Keratinocyte (primary cell): ENCODE results near the gene SYNC. TPM values are rescaled to one million over a fixed set of nuclear protein-coding genes. Genes with fewer than 3 reads are reported as not detected.

Experiments
- DNase-seq: peaks from one replicate; pipeline ENCODE4 v3.0.0-alpha.2; 2011; ENCODE audit warnings: low read depth, missing footprints, low spot score
- FAIRE-seq: peaks from 2 replicates; lab custom pipeline; 2011; peaks lifted over from hg19 to GRCh38; lab: Jason Lieb, UNC
- H2AFZ ChIP-seq: 2 replicates; pipeline ENCODE4 v1.6.0; 2012; ENCODE audit warnings: low read length, control low read depth, inconsistent platforms; ENCODE audit not compliant: control insufficient read depth
- H3K27ac ChIP-seq: 2 replicates; pipeline ENCODE4 v1.5.1; 2011; ENCODE audit warnings: low read length; ENCODE audit not compliant: control insufficient read depth, insufficient read depth
- H3K27me3 ChIP-seq: 3 replicates; pipeline ENCODE4 v1.6.0; 2011; ENCODE audit warnings: low read length; ENCODE audit not compliant: control insufficient read depth, insufficient read depth; ENCODE audit errors: extremely low read depth
- H3K36me3 ChIP-seq, 2 experiments: 2 replicates in 1 of 2; 3 replicates in 1 of 2; pipeline ENCODE4 v1.5.1; 2011; ENCODE audit warnings: low read length in 2 of 2, mild to moderate bottlenecking in 1 of 2; ENCODE audit not compliant: control insufficient read depth in 2 of 2, insufficient read depth in 2 of 2; ENCODE audit errors: extremely low read depth in 1 of 2
- H3K4me1 ChIP-seq: 3 replicates; pipeline ENCODE4 v1.5.1; 2011; ENCODE audit warnings: low read length; ENCODE audit not compliant: control insufficient read depth, insufficient read depth; ENCODE audit errors: extremely low read depth
- H3K4me2 ChIP-seq: 3 replicates; pipeline ENCODE4 v1.6.0; 2011; ENCODE audit warnings: low read depth, low read length; ENCODE audit not compliant: control insufficient read depth, insufficient read depth; ENCODE audit errors: extremely low read depth
- H3K4me3 ChIP-seq, 3 experiments: fragments of 200-600 bp in 1 of 3; sonication (generic) in 1 of 3; 2 replicates in 2 of 3; 3 replicates in 1 of 3; pipeline ENCODE4 v1.5.1; 2011 to 2016; ENCODE audit warnings: low read length in 3 of 3, mild to moderate bottlenecking in 3 of 3, control low read depth in 2 of 3, inconsistent platforms in 1 of 3, low read depth in 1 of 3, mixed read lengths in 1 of 3, mixed run types in 1 of 3, moderate library complexity in 1 of 3; ENCODE audit not compliant: control insufficient read depth in 2 of 3, insufficient read depth in 2 of 3; ENCODE audit errors: extremely low read depth in 1 of 3
- H3K79me2 ChIP-seq: 2 replicates; pipeline ENCODE4 v1.6.0; 2012; ENCODE audit warnings: low read length; ENCODE audit not compliant: control insufficient read depth, insufficient read depth
- H3K9ac ChIP-seq: 3 replicates; pipeline ENCODE4 v1.6.0; 2011; ENCODE audit warnings: low read length; ENCODE audit not compliant: control insufficient read depth, insufficient read depth; ENCODE audit errors: extremely low read depth
- H3K9me1 ChIP-seq: 3 replicates; pipeline ENCODE4 v1.6.0; 2011; ENCODE audit warnings: low read length; ENCODE audit not compliant: control insufficient read depth, insufficient read depth; ENCODE audit errors: extremely low read depth
- H3K9me3 ChIP-seq: 2 replicates; pipeline ENCODE4 v1.5.1; 2012; ENCODE audit warnings: low read depth, low read length; ENCODE audit not compliant: control insufficient read depth
- H4K20me1 ChIP-seq: 3 replicates; pipeline ENCODE4 v1.6.0; 2011; ENCODE audit warnings: low read length; ENCODE audit not compliant: control insufficient read depth, insufficient read depth; ENCODE audit errors: extremely low read depth
- EZH2 ChIP-seq: IDR thresholded peaks from one replicate; pipeline ENCODE4 v1.6.1; 2012; ENCODE audit warnings: inconsistent platforms, mild to moderate bottlenecking, low read length, moderate library complexity
- dilution Hi-C: fragments of 300-500 bp; cut with MboI; formaldehyde crosslinking; loops from one replicate; pipeline ENCODE4 v1.7.0; 2020; ENCODE audit warnings: low sequenced_read_pairs; ENCODE audit not compliant: extremely low pct_ligation_motif_present
- polyA plus RNA-seq, 5 experiments: library from polyadenylated mRNA; depleted of rRNA in 3 of 5; stranded (reverse) in 3 of 5; stranded (forward) in 1 of 5; unstranded in 1 of 5; fragments of >200 nt; gene quantifications; 1 replicate in 1 of 5; 2 replicates in 3 of 5; 3 replicates in 1 of 5; pipeline versions ENCODE4 v1.2.1 to v1.2.3, GENCODE V29; 2011 to 2012; ENCODE audit warnings: missing spikeins in 2 of 5, low read depth in 1 of 5, low replicate concordance in 1 of 5
- TF ChIP-seq, protein P1 (sequence below), 3 experiments: IDR thresholded peaks in 1 of 3; conservative IDR thresholded peaks in 1 of 3; optimal IDR thresholded peaks in 1 of 3; 2 replicates in 2 of 3; 3 replicates in 1 of 3; pipeline versions ENCODE3 to v1.5.1; 2011; ENCODE audit warnings: low read length in 3 of 3, mild to moderate bottlenecking in 3 of 3, moderate library complexity in 2 of 3, control low read depth in 1 of 3, inconsistent platforms in 1 of 3; ENCODE audit not compliant: insufficient read depth in 2 of 3; ENCODE audit errors: extremely low read depth in 1 of 3

Gene SYNC
- polyA plus RNA-seq, 1 donor (not counting 4 experiments of a cell fraction or from before 2014, with no cell fraction given), result 11.2 TPM

GRCh38 chr1:32749332-32749731 is 46.8 kb upstream of the SYNC start:
- Histone ChIP-seq H3K4me3 (no peak overlapping the region), H2AFZ (no peak overlapping the region), H3K27ac (no peak overlapping the region), H3K4me1 (peaks cover 4% of the 10 kb centered on the region), H3K9me1 (peaks cover 2% of the 10 kb centered on the region), H3K79me2 (peaks cover 64% of the 10 kb centered on the region), H3K9me3 (no peaks in the 10 kb centered on the region), H3K27me3 (no peaks in the 10 kb centered on the region), H3K36me3 (peaks cover 9 to 17% of the 10 kb centered on the region in 2 experiments), H3K9ac (no peak overlapping the region), H4K20me1 (peaks cover 5% of the 10 kb centered on the region), H3K4me2 (no peak overlapping the region)
- no peak for TF ChIP-seq EZH2
- TF ChIP-seq, protein P1, sequence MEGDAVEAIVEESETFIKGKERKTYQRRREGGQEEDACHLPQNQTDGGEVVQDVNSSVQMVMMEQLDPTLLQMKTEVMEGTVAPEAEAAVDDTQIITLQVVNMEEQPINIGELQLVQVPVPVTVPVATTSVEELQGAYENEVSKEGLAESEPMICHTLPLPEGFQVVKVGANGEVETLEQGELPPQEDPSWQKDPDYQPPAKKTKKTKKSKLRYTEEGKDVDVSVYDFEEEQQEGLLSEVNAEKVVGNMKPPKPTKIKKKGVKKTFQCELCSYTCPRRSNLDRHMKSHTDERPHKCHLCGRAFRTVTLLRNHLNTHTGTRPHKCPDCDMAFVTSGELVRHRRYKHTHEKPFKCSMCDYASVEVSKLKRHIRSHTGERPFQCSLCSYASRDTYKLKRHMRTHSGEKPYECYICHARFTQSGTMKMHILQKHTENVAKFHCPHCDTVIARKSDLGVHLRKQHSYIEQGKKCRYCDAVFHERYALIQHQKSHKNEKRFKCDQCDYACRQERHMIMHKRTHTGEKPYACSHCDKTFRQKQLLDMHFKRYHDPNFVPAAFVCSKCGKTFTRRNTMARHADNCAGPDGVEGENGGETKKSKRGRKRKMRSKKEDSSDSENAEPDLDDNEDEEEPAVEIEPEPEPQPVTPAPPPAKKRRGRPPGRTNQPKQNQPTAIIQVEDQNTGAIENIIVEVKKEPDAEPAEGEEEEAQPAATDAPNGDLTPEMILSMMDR (optimal IDR thresholded peaks at IDR 0.05 in 1 of 3, IDR thresholded peaks at IDR 0.05 in 1 of 3, conservative IDR thresholded peaks at IDR 0.05 in 1 of 3; ENCODE audit: extremely low read depth in 1 of 3, insufficient read depth in 2 of 3, low read length in 3 of 3), result no peak
- FAIRE-seq, result no peak
- DNase-seq, result no peak
- dilution Hi-C loops, result no loop called here

DNA sequence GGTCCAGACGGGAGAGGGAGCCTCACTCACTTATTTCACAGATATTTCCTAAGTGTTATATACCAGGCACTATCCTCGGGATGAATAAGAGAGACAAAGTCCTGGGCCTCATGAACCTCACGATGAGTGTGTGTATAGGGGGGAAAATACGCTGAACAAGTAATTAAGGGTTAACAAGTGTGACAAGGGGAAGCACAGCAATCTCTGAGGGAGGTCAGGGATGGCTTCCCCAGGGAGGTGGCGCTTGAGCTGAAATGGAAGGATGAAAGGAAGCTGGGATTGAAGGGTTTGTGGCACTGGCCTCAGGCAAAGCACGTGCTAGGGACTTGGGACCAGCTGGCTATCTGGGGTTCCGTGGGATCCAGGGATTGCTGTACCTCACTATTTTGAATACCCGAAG is 46.4 kb upstream of the SYNC start:
- Histone ChIP-seq H3K27ac (no peak overlapping the region), H3K9ac (no peak overlapping the region), H3K4me3 (no peak overlapping the region), H3K27me3 (no peaks in the 10 kb centered on the region), H4K20me1 (peaks cover 5% of the 10 kb centered on the region), H3K79me2 (peaks cover 65% of the 10 kb centered on the region), H3K4me2 (no peak overlapping the region), H3K36me3 (peaks cover 11 to 17% of the 10 kb centered on the region in 2 experiments), H3K9me3 (no peaks in the 10 kb centered on the region), H3K9me1 (peaks cover 2% of the 10 kb centered on the region), H3K4me1 (peaks cover 6% of the 10 kb centered on the region), H2AFZ (no peak overlapping the region)
- dilution Hi-C loops, result no loop called here
- TF ChIP-seq, protein P1 (optimal IDR thresholded peaks at IDR 0.05 in 1 of 3, IDR thresholded peaks at IDR 0.05 in 1 of 3, conservative IDR thresholded peaks at IDR 0.05 in 1 of 3; ENCODE audit: extremely low read depth in 1 of 3, insufficient read depth in 2 of 3, low read length in 3 of 3), result no peak
- TF ChIP-seq EZH2, result no peak
- FAIRE-seq, result no peak
- DNase-seq, result no peak
